ENCODE results near the gene DTNBP1.

DTNBP1 gene

GRCh38 chr6:15620611-15621010, 42.2 kb downstream of the DTNBP1 start:
- POLR2A ChIA-PET: interaction anchor here (1.5 kb wide), 1 partner anchor 375 kb away, joined by 3 read pairs; the partner anchor contains the start of gene JARID2
- peaks cover 17% of the 10 kb centered on the region for H3K4me1 ChIP-seq (ENCODE audit: control insufficient read depth, insufficient read depth, low read length)
- H3K4me3 ChIP-seq (ENCODE audit: low read depth, low read length): no peak overlapping the region
- CTCF ChIA-PET: interaction anchor here (0.6 to 1.6 kb wide), 7 partner anchors 10 to 1712 kb away, joined by 3 to 8 read pairs (median 3); no protein-coding TSS in a partner anchor
- TF ChIP-seq ZNF664 (tag by site-specific recombination; IDR thresholded peaks at IDR 0.05) (no peak), ZNF366 (tag by site-specific recombination; conservative IDR thresholded peaks at IDR 0.05) (no peak), ZSCAN4 (tag by site-specific recombination; IDR thresholded peaks at IDR 0.05) (no peak), ZNF138 (tag by site-specific recombination; IDR thresholded peaks at IDR 0.05; ENCODE audit: borderline replicate concordance) (no peak), ZNF16 (tag by site-specific recombination; IDR thresholded peaks at IDR 0.05; ENCODE audit: low read depth) (no peak), TSHZ1 (tag by site-specific recombination; IDR thresholded peaks at IDR 0.05; ENCODE audit: borderline replicate concordance) (no peak), ZNF292 (tag by site-specific recombination; IDR thresholded peaks at IDR 0.05; ENCODE audit: borderline replicate concordance, low read depth) (no peak), ZBTB1 (tag by site-specific recombination; IDR thresholded peaks at IDR 0.05) (no peak), ZNF792 (tag by site-specific recombination; IDR thresholded peaks at IDR 0.05) (no peak), HOXC10 (CRISPR knock-in tag; IDR thresholded peaks at IDR 0.05) (no peak), ZBTB17 (tag by site-specific recombination; IDR thresholded peaks at IDR 0.05) (no peak), PRDM4 (tag by site-specific recombination; IDR thresholded peaks at IDR 0.05) (no peak)
- TF ChIP-seq, protein P1, sequence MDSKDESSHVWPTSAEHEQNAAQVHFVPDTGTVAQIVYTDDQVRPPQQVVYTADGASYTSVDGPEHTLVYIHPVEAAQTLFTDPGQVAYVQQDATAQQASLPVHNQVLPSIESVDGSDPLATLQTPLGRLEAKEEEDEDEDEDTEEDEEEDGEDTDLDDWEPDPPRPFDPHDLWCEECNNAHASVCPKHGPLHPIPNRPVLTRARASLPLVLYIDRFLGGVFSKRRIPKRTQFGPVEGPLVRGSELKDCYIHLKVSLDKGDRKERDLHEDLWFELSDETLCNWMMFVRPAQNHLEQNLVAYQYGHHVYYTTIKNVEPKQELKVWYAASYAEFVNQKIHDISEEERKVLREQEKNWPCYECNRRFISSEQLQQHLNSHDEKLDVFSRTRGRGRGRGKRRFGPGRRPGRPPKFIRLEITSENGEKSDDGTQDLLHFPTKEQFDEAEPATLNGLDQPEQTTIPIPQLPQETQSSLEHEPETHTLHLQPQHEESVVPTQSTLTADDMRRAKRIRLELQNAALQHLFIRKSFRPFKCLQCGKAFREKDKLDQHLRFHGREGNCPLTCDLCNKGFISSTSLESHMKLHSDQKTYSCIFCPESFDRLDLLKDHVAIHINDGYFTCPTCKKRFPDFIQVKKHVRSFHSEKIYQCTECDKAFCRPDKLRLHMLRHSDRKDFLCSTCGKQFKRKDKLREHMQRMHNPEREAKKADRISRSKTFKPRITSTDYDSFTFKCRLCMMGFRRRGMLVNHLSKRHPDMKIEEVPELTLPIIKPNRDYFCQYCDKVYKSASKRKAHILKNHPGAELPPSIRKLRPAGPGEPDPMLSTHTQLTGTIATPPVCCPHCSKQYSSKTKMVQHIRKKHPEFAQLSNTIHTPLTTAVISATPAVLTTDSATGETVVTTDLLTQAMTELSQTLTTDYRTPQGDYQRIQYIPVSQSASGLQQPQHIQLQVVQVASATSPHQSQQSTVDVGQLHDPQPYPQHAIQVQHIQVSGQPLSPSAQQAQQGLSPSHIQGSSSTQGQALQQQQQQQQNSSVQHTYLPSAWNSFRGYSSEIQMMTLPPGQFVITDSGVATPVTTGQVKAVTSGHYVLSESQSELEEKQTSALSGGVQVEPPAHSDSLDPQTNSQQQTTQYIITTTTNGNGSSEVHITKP (tag by site-specific recombination; IDR thresholded peaks at IDR 0.05): no peak
- no peak overlapping the region for H3K27ac ChIP-seq (ENCODE audit: extremely low read depth, low read depth, low read length)
- H3K36me3 ChIP-seq (ENCODE audit: control insufficient read depth in 2 of 2, insufficient read depth in 1 of 2, low read length in 2 of 2): peaks cover 0 to 4% of the 10 kb centered on the region in 2 experiments; a peak in 1 of 3 replicates
- H3K9me3 ChIP-seq (ENCODE audit: control insufficient read depth, insufficient read depth, low read depth, low read length): no peaks in the 10 kb centered on the region

GRCh38 chr6:15619330-15619729, 43.5 kb downstream of the DTNBP1 start:
- Histone ChIP-seq H3K4me3 (ENCODE audit: low read depth, low read length) (no peak overlapping the region), H3K9me3 (ENCODE audit: control insufficient read depth, insufficient read depth, low read depth, low read length) (no peaks in the 10 kb centered on the region), H3K36me3 (ENCODE audit: control insufficient read depth in 2 of 2, insufficient read depth in 1 of 2, low read length in 2 of 2) (peaks cover 0 to 13% of the 10 kb centered on the region in 2 experiments; a peak in 1 of 3 replicates), H3K27ac (ENCODE audit: extremely low read depth, low read depth, low read length) (no peak overlapping the region), H3K4me1 (ENCODE audit: control insufficient read depth, insufficient read depth, low read length) (peaks cover 17% of the 10 kb centered on the region)
- CTCF ChIA-PET: interaction anchor here (0.6 to 1.8 kb wide), 6 partner anchors 13 to 1917 kb away, joined by 3 to 4 read pairs (median 4); no protein-coding TSS in a partner anchor
- TF ChIP-seq YY1 (tag by site-specific recombination; IDR thresholded peaks at IDR 0.05) (no peak), EGR2 (tag by site-specific recombination; IDR thresholded peaks at IDR 0.05; ENCODE audit: low read depth) (no peak)
- TF ChIP-seq, protein P2, sequence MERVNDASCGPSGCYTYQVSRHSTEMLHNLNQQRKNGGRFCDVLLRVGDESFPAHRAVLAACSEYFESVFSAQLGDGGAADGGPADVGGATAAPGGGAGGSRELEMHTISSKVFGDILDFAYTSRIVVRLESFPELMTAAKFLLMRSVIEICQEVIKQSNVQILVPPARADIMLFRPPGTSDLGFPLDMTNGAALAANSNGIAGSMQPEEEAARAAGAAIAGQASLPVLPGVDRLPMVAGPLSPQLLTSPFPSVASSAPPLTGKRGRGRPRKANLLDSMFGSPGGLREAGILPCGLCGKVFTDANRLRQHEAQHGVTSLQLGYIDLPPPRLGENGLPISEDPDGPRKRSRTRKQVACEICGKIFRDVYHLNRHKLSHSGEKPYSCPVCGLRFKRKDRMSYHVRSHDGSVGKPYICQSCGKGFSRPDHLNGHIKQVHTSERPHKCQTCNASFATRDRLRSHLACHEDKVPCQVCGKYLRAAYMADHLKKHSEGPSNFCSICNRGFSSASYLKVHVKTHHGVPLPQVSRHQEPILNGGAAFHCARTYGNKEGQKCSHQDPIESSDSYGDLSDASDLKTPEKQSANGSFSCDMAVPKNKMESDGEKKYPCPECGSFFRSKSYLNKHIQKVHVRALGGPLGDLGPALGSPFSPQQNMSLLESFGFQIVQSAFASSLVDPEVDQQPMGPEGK (tag by site-specific recombination; IDR thresholded peaks at IDR 0.05): no peak
- POLR2A ChIA-PET: no interaction called here

All from HEK293 (cell line).